ENCODE results near the gene CFAP97D1.

- TF ChIP-seq CTCF (IDR thresholded peaks at IDR 0.05) (no peak), POLR2A (IDR thresholded peaks at IDR 0.05) (no peak)
Observed at GRCh38 chr17:43750153-43750552, 30.1 kb upstream of the CFAP97D1 start.
